Osteocyte (in vitro differentiated cells): ENCODE results near the gene KDM6A. TPM values are rescaled to one million over a fixed set of nuclear protein-coding genes. Genes with fewer than 3 reads are reported as not detected.
"Not testable (repeated sequence)": the region's sequence is repeated elsewhere in the genome, so short reads cannot be mapped to it uniquely, and the experiment has no call there.

Experiments
- DNase-seq: peaks from one replicate; pipeline ENCODE4 v3.0.0; 2021; ENCODE audit warnings: mixed read lengths; ENCODE audit not compliant: unreplicated experiment; ENCODE audit errors: extremely low spot score
- H3K27ac Mint-ChIP-seq: one replicate; pipeline ENCODE4 v1.8.0; 2021; ENCODE audit warnings: mild to moderate bottlenecking, mixed read lengths; ENCODE audit not compliant: unreplicated experiment
- H3K27me3 Mint-ChIP-seq: one replicate; pipeline ENCODE4 v1.8.0; 2021; ENCODE audit warnings: mixed read lengths; ENCODE audit not compliant: unreplicated experiment
- H3K36me3 Mint-ChIP-seq: one replicate; pipeline ENCODE4 v1.8.0; 2021; ENCODE audit warnings: mixed read lengths; ENCODE audit not compliant: unreplicated experiment
- H3K4me1 Mint-ChIP-seq: one replicate; pipeline ENCODE4 v1.8.0; 2021; ENCODE audit warnings: mixed read lengths; ENCODE audit not compliant: unreplicated experiment
- H3K4me3 Mint-ChIP-seq: one replicate; pipeline ENCODE4 v1.8.0; 2021; ENCODE audit warnings: mild to moderate bottlenecking, moderate library complexity, mixed read lengths; ENCODE audit not compliant: unreplicated experiment
- H3K9me3 Mint-ChIP-seq: one replicate; pipeline ENCODE4 v1.8.0; 2021; ENCODE audit warnings: mixed read lengths; ENCODE audit not compliant: unreplicated experiment
- CTCF ChIP-seq: fragments of 200-600 bp; sonication (generic); IDR thresholded peaks from 2 replicates; pipeline ENCODE4 v1.5.0; 2021; ENCODE audit warnings: antibody characterized with exemption, mild to moderate bottlenecking, moderate library complexity
- total RNA-seq: library from RNA; stranded (reverse); gene quantifications from 2 replicates; pipeline ENCODE4 v1.2.1, GENCODE V29; 2021

The KDM6A gene
- total RNA-seq, 1 donor from 2014 or later = 17.6 TPM

DNA sequence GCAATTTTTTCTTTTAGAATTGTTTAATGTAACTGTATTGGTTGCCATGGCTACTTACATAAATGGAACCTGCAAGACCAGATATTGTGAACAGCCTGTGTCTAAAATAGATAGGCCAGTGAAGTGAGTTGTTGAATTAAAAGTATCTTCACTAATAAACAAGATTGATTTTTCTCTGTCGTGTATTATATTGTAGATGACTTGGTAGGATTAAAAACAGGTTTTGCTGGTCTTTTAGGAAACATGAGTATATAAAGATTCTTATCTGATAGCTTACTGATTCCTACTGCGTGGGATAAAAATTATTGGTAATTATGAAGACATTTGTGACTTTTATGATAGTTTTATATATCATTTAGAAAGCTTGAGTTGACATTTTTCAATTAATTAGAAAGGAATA lies 162.1 kb downstream of the KDM6A start:
- Mint-ChIP-seq H3K27me3 (no peaks in the 10 kb centered on the region), H3K4me3 (no peak overlapping the region), H3K27ac (no peak overlapping the region), H3K4me1 (no peaks in the 10 kb centered on the region), H3K9me3 (peaks cover 8% of the 10 kb centered on the region), H3K36me3 (peaks cover 6% of the 10 kb centered on the region)
- TF ChIP-seq CTCF = no peak
- no peak for DNase-seq

DNA sequence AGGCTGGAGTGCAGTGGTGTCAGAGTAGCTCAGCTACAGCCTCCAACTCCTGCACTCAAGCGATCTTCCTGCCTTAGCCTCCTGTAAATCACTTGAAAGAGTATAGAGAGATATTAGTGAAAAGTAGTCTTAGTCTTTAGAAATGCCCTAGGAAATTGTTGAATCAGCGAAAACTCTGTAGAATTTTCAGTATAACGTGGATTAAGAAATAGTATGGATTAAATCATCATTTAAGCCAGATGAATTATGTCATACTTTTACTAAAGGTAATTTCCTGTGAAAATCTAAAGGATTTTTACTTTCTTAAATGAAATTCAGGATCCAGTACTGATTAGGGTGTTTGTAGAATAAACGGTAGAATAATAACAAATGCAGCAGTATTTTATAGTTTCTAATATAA lies 163.2 kb downstream of the KDM6A start:
- peaks cover 6% of the 10 kb centered on the region for H3K36me3 Mint-ChIP-seq
- peaks cover 5% of the 10 kb centered on the region for H3K9me3 Mint-ChIP-seq
- H3K4me1 Mint-ChIP-seq = no peaks in the 10 kb centered on the region
- no peak for DNase-seq
- H3K27ac Mint-ChIP-seq = no peak overlapping the region
- H3K27me3 Mint-ChIP-seq = no peaks in the 10 kb centered on the region
- no peak for TF ChIP-seq CTCF
- H3K4me3 Mint-ChIP-seq = no peak overlapping the region

DNA sequence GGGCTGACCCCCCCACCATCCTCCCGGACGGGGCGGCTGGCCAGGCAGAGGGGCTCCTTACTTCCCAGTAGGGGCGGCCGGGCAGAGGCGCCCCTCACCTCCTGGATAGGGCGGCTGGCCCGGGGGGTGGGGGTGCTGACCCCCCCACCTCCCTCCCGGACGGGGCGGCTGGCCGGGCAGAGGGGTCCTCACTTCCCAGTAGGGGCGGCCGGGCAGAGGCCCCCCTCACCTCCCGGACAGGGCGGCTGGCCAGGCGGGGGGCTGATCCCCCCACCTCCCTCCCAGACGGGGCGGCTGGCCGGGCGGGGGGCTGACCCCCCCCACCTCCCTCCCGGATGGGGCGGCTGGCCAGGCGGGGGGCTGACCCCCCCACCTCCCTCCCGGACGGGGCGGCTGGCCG lies 167.1 kb downstream of the KDM6A start:
- H3K27ac Mint-ChIP-seq, H3K4me1 Mint-ChIP-seq, H3K9me3 Mint-ChIP-seq, H3K4me3 Mint-ChIP-seq, H3K27me3 Mint-ChIP-seq, DNase-seq, H3K36me3 Mint-ChIP-seq: not testable (repeated sequence)

DNA sequence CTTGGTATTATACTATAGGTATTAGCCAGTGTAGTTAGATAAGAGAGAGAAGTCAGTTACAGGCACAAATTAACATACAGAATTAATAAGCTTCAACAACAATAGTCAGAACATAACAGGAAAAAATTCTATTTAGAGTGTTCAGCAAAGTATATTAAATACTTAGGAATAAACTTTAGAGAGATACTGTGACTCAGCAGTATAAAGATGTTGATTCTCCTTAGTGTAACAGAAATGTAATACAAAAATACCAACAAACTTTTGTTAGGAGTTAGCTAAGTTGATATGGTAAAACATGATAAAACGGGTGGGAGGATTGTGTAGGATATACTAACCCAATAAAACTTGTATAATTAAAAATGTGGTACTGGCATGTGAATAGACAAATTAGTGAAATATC lies 173.4 kb downstream of the KDM6A start:
- Mint-ChIP-seq H3K27me3 (no peaks in the 10 kb centered on the region), H3K9me3 (no peaks in the 10 kb centered on the region), H3K27ac (peak overlapping the region; percentile 17), H3K36me3 (no peaks in the 10 kb centered on the region), H3K4me3 (no peak overlapping the region), H3K4me1 (no peaks in the 10 kb centered on the region)
- no peak for TF ChIP-seq CTCF
- DNase-seq = no peak

DNA sequence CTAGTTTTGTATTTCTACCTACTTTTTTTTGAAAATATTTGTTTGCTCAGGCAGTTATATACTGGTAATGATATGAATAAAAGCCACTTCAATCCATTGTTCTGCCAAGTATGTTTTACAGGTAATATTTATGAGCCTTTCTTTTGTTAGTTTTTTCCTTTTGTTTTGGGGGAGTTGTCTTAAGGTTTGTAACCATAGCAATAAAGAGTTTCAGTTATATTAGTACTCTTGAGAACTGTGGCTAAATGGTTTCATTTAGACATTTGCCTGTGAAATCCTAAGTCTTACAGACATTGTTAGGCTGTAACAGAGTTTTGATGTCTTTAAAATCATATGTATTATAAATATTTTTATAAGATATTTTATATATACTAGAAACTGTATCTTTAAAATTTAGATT lies 177.6 kb downstream of the KDM6A start:
- no peak overlapping the region for H3K27ac Mint-ChIP-seq
- H3K36me3 Mint-ChIP-seq = peaks cover 4% of the 10 kb centered on the region
- no peaks in the 10 kb centered on the region for H3K9me3 Mint-ChIP-seq
- H3K27me3 Mint-ChIP-seq = no peaks in the 10 kb centered on the region
- no peak overlapping the region for H3K4me3 Mint-ChIP-seq
- no peaks in the 10 kb centered on the region for H3K4me1 Mint-ChIP-seq
- no peak for DNase-seq
- no peak for TF ChIP-seq CTCF
